Hepatocyte (in vitro differentiated cells): Measurements from ENCODE around the gene HTATSF1.

Source experiments
- CTCF ChIP-seq: fragments of 200-600 bp; sonication (generic); IDR thresholded peaks from 2 replicates; pipeline ENCODE4 v1.5.1; 2016; ENCODE audit warnings: antibody characterized with exemption, mild to moderate bottlenecking; ENCODE audit not compliant: poor library complexity
- EZH2 ChIP-seq: fragments of 200-600 bp; sonication (generic); IDR thresholded peaks from 2 replicates; pipeline ENCODE4 v1.6.1; 2016; ENCODE audit warnings: antibody characterized with exemption, mild to moderate bottlenecking, borderline replicate concordance
- EZH2phosphoT487 ChIP-seq: fragments of 200-600 bp; sonication (generic); IDR thresholded peaks from one replicate; pipeline ENCODE4 v1.6.1; 2018; ENCODE audit warnings: antibody characterized with exemption, mild to moderate bottlenecking, low read depth, moderate library complexity; ENCODE audit not compliant: unreplicated experiment, severe bottlenecking

DNA sequence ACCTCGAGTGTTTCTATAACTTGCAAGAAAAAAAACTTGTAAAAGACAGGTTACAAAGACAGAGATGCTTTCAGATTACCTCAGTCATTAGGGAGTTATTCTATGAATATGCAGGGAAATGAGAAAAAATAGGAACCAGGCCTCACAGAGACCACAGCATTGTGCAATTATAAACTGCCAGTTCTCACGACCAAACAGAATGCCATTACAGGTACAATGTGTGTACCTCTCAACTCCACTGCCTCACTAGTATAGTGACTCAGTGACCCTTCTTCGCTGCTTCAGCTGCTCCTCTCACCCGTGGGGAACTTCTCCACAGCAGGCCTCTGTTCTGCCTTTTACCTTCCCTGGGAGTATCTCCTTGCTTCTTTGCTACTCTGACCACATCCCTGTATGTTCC lies 2.3 kb upstream of the HTATSF1 start:
- no peak for TF ChIP-seq CTCF
- no peak for TF ChIP-seq EZH2
- TF ChIP-seq EZH2phosphoT487: no peak
